Gastrocnemius medialis (tissue), 4 donors: ENCODE data around the gene MBD3L5. TPM values are rescaled to one million over a fixed set of nuclear protein-coding genes. Genes with fewer than 3 reads are reported as not detected.

Source experiments
- ATAC-seq, 2 donors: fragments of 150-250 bp; one replicate each; pipeline ENCODE4 v1.9.1; 2016
- DNase-seq, 2 donors: peaks; one replicate each; pipeline ENCODE4 v3.0.0-alpha.2; 2019
- H3K27ac ChIP-seq, 4 donors: fragments of 200-600 bp; sonication (generic); 1 replicate in 1 of 4; 2 replicates in 3 of 4; pipeline ENCODE4 v1.5.1; 2016 to 2018; ENCODE audit warnings: mild to moderate bottlenecking in 2 of 4, moderate library complexity in 1 of 4
- H3K27me3 ChIP-seq, 3 donors: fragments of 200-600 bp; sonication (generic) in 2 of 3; 1 replicate in 1 of 3; 2 replicates in 2 of 3; pipeline versions ENCODE4 v1.5.1 to v1.6.0; 2016 to 2019; ENCODE audit warnings: mild to moderate bottlenecking in 1 of 3, moderate library complexity in 1 of 3
- H3K36me3 ChIP-seq, 2 donors: fragments of 200-600 bp; sonication (generic) in 1 of 2; one replicate each; pipeline ENCODE4 v1.5.1; 2017 to 2018
- H3K4me1 ChIP-seq, 2 donors: fragments of 200-600 bp; sonication (generic) in 1 of 2; one replicate each; pipeline ENCODE4 v1.5.1; 2016 to 2017; ENCODE audit warnings: mild to moderate bottlenecking in 2 of 2
- H3K4me3 ChIP-seq, 4 donors: fragments of 200-600 bp; sonication (generic) in 3 of 4; 1 replicate in 1 of 4; 2 replicates in 3 of 4; pipeline ENCODE4 v1.5.1; 2016 to 2019; ENCODE audit warnings: mild to moderate bottlenecking in 2 of 4
- H3K9me3 ChIP-seq, 3 donors: fragments of 200-600 bp; sonication (generic) in 2 of 3; 1 replicate in 1 of 3; 2 replicates in 2 of 3; pipeline ENCODE4 v1.5.1; 2016 to 2019
- CTCF ChIP-seq, 5 experiments: fragments of 450-650 bp in 3 of 5; fragments of 200-600 bp in 2 of 5; sonication (generic) in 2 of 5; IDR thresholded peaks in 4 of 5; conservative IDR thresholded peaks in 1 of 5; 1 replicate in 4 of 5; 2 replicates in 1 of 5; pipeline ENCODE4 v1.5.1; 2016 to 2019; ENCODE audit warnings: antibody characterized with exemption in 5 of 5, mild to moderate bottlenecking in 3 of 5, moderate library complexity in 3 of 5
- POLR2A ChIP-seq, 2 donors: fragments of 450-650 bp; IDR thresholded peaks; one replicate each; pipeline ENCODE4 v1.6.1; 2017; ENCODE audit warnings: antibody characterized with exemption in 2 of 2, mild to moderate bottlenecking in 2 of 2, moderate library complexity in 2 of 2
- in situ Hi-C, 4 donors: fragments of 200-750 bp; cut with MboI; loops; one replicate each; pipeline versions ENCODE4 v1.15.0 to v1.8.0; 2017; ENCODE audit warnings: low sequenced_read_pairs in 4 of 4
- intact Hi-C: fragments of 100-400 bp; cut with DNase I; formaldehyde crosslinking; loops from one replicate; pipeline ENCODE4 v1.15.1; 2023; ENCODE audit warnings: low total_unique reads
- total RNA-seq, 4 donors: library from RNA; depleted of rRNA; stranded (reverse); fragments of >200 nt; gene quantifications; one replicate each; pipeline versions ENCODE4 v1.1.0 to v1.2.3, GENCODE V29; 2016

MBD3L5 gene
- total RNA-seq, 4 donors from 2014 or later: not detected

GRCh38 chr19:6996810-6997209 is 33.6 kb upstream of the MBD3L5 start:
- Histone ChIP-seq H3K27ac (no peak overlapping the region), H3K9me3 (no peaks in the 10 kb centered on the region), H3K4me1 (no peaks in the 10 kb centered on the region), H3K4me3 (no peak overlapping the region), H3K27me3 (no peaks in the 10 kb centered on the region), H3K36me3 (no peaks in the 10 kb centered on the region)
- in situ Hi-C loops (no loop called here), intact Hi-C loops (no loop called here)
- no peak for ATAC-seq
- no peak for DNase-seq
- TF ChIP-seq CTCF (IDR thresholded peaks at IDR 0.05 in 4 of 5, conservative IDR thresholded peaks at IDR 0.05 in 1 of 5) (no peak), POLR2A (IDR thresholded peaks at IDR 0.05) (no peak)

GRCh38 chr19:6997679-6998445 is 32.5 kb upstream of the MBD3L5 start:
- no peak overlapping the region for H3K27ac ChIP-seq
- ATAC-seq (no peak), DNase-seq (no peak)

GRCh38 chr19:6999933-7000332 is 30.4 kb upstream of the MBD3L5 start:
- no peaks in the 10 kb centered on the region for H3K36me3 ChIP-seq
- in situ Hi-C loops (no loop called here), intact Hi-C loops (no loop called here)
- TF ChIP-seq POLR2A (IDR thresholded peaks at IDR 0.05): no peak
- TF ChIP-seq CTCF (IDR thresholded peaks at IDR 0.05 in 4 of 5, conservative IDR thresholded peaks at IDR 0.05 in 1 of 5): no peak
- no peak overlapping the region for H3K4me3 ChIP-seq
- DNase-seq (no peak), ATAC-seq (no peak)
- peaks cover 0 to 2% (median 0%) of the 10 kb centered on the region in 3 donors for H3K27me3 ChIP-seq
- no peaks in the 10 kb centered on the region for H3K4me1 ChIP-seq
- no peaks in the 10 kb centered on the region for H3K9me3 ChIP-seq
- H3K27ac ChIP-seq: no peak overlapping the region

More at GRCh38 chr19:6997679-6998445, 32.5 kb upstream of the MBD3L5 start:
- Histone ChIP-seq H3K36me3 (no peaks in the 10 kb centered on the region), H3K9me3 (no peaks in the 10 kb centered on the region), H3K4me1 (no peaks in the 10 kb centered on the region), H3K4me3 (no peak overlapping the region), H3K27me3 (peaks cover 0 to 2% (median 0%) of the 10 kb centered on the region in 3 donors)
- TF ChIP-seq POLR2A (IDR thresholded peaks at IDR 0.05): no peak
- TF ChIP-seq CTCF (IDR thresholded peaks at IDR 0.05 in 4 of 5, conservative IDR thresholded peaks at IDR 0.05 in 1 of 5): no peak
- in situ Hi-C loops: no loop called here
- intact Hi-C loops: no loop called here

GRCh38 chr19:7000333-7000732 is 30.0 kb upstream of the MBD3L5 start:
- ATAC-seq: no peak
- in situ Hi-C loops (no loop called here), intact Hi-C loops (no loop called here)
- no peak overlapping the region for H3K27ac ChIP-seq
- no peak for DNase-seq
- H3K36me3 ChIP-seq: no peaks in the 10 kb centered on the region
- H3K4me3 ChIP-seq: no peak overlapping the region
- no peak for TF ChIP-seq POLR2A (IDR thresholded peaks at IDR 0.05)
- H3K27me3 ChIP-seq: peaks cover 0 to 2% (median 0%) of the 10 kb centered on the region in 3 donors
- H3K9me3 ChIP-seq: no peaks in the 10 kb centered on the region
- no peaks in the 10 kb centered on the region for H3K4me1 ChIP-seq

GRCh38 chr19:7000816-7001215 is 29.6 kb upstream of the MBD3L5 start:
- in situ Hi-C loops (no loop called here), intact Hi-C loops (no loop called here)
- no peak overlapping the region for H3K4me3 ChIP-seq
- no peak for DNase-seq
- H3K27ac ChIP-seq: no peak overlapping the region
- ATAC-seq: no peak
- no peaks in the 10 kb centered on the region for H3K4me1 ChIP-seq
- H3K9me3 ChIP-seq: no peaks in the 10 kb centered on the region
- no peaks in the 10 kb centered on the region for H3K36me3 ChIP-seq
- H3K27me3 ChIP-seq: peaks cover 0 to 2% (median 0%) of the 10 kb centered on the region in 3 donors
- TF ChIP-seq POLR2A (IDR thresholded peaks at IDR 0.05) (no peak), CTCF (IDR thresholded peaks at IDR 0.05 in 4 of 5, conservative IDR thresholded peaks at IDR 0.05 in 1 of 5) (no peak)
